K562 (cell line): ENCODE data around the gene MCTS1. TPM values are rescaled to one million over a fixed set of nuclear protein-coding genes. Genes with fewer than 3 reads are reported as not detected.

Source experiments
- CBFA2T2 ChIP-seq: fragments of 450-650 bp; conservative IDR thresholded peaks from 2 replicates; pipeline ENCODE4 v1.6.1; 2017; ENCODE audit warnings: mild to moderate bottlenecking
- CBX8 ChIP-seq: fragments of 200-600 bp; sonication (generic); IDR thresholded peaks from 2 replicates; pipeline ENCODE4 v1.6.1; 2012; ENCODE audit warnings: borderline replicate concordance, mixed run types, low read depth, mild to moderate bottlenecking, moderate library complexity, mixed read lengths, low read length, control low read depth, inconsistent platforms; ENCODE audit not compliant: poor library complexity, severe bottlenecking; ENCODE audit errors: extremely low read depth
- FOXK1 ChIP-seq: sonication (generic); formaldehyde crosslinking; IDR thresholded peaks from 2 replicates; pipeline ENCODE4 v1.8.0; 2022; ENCODE audit warnings: missing genetic modification reagents, mild to moderate bottlenecking, borderline replicate concordance
- HCFC1 ChIP-seq: IDR thresholded peaks from 2 replicates; pipeline ENCODE4 v1.6.1; 2012; ENCODE audit warnings: low read depth, low read length, improper control_type of control experiment
- KAT2B ChIP-seq: IDR thresholded peaks from one replicate; pipeline ENCODE4 v1.6.1; 2012; ENCODE audit warnings: low read depth, mild to moderate bottlenecking, control low read depth, inconsistent platforms, low read length, moderate library complexity
- ZNF282 ChIP-seq: sonication (generic); formaldehyde crosslinking; IDR thresholded peaks from 2 replicates; pipeline ENCODE4 v1.8.1; 2023; ENCODE audit warnings: missing genetic modification reagents
- polyA plus RNA-seq, 8 experiments: library from polyadenylated mRNA; depleted of rRNA in 4 of 8; stranded (reverse) in 5 of 8; unstranded in 3 of 8; fragments of >200 nt; fragmentation: Nextera tagmentation in 2 of 8; fragmentation: Illumina TruSeq in 1 of 8; extraction: Ambion mirVana in 2 of 8; extraction: Trizol in 1 of 8; gene quantifications; 2 replicates each; pipeline versions ENCODE4 v1.2.1 to v1.2.3, GENCODE V29; 2011 to 2014; ENCODE audit warnings: inconsistent platforms in 1 of 8, missing spikeins in 1 of 8
- total RNA-seq, 7 experiments: library from RNA; depleted of rRNA in 6 of 7; stranded (reverse); fragments of >200 nt in 6 of 7; fragmentation: Illumina TruSeq in 2 of 7; extraction: Trizol in 2 of 7; gene quantifications; 2 replicates each; pipeline versions ENCODE4 v1.2.1 to v1.2.3, GENCODE V29; 2011 to 2021; ENCODE audit warnings: low replicate concordance in 1 of 7
- TF ChIP-seq, protein P1 (sequence below): fragments of 250-450 bp; sonication (Bioruptor Pico); IDR thresholded peaks from 2 replicates; pipeline ENCODE4 v1.8.0; 2022; ENCODE audit warnings: moderate library complexity, mild to moderate bottlenecking, inconsistent platforms
- TF ChIP-seq, protein P2 (sequence below): sonication (generic); formaldehyde crosslinking; IDR thresholded peaks from 2 replicates; pipeline ENCODE4 v1.4.0; 2020; ENCODE audit warnings: mild to moderate bottlenecking, missing genetic modification reagents
- TF ChIP-seq, protein P3 (sequence below): fragments of 250-450 bp; sonication (Bioruptor Pico); IDR thresholded peaks from 2 replicates; pipeline ENCODE4 v1.4.0; 2020
- TF ChIP-seq, protein P4 (sequence below), 2 experiments: IDR thresholded peaks; 2 replicates each; pipeline ENCODE4 v1.6.1; 2011; ENCODE audit warnings: borderline replicate concordance in 1 of 2, control low read depth in 1 of 2, low read depth in 1 of 2, low read length in 1 of 2, mild to moderate bottlenecking in 1 of 2, mixed read lengths in 1 of 2, moderate library complexity in 1 of 2; ENCODE audit not compliant: insufficient read depth in 1 of 2, insufficient read length in 1 of 2, poor library complexity in 1 of 2, severe bottlenecking in 1 of 2; ENCODE audit errors: extremely low read depth in 1 of 2

The MCTS1 gene
- total and polyA plus RNA-seq, 9 of the 15 experiments (the other 6 are each of a cell fraction or from before 2014, with no cell fraction given), result 65.3 to 300 (median 152) TPM

DNA sequence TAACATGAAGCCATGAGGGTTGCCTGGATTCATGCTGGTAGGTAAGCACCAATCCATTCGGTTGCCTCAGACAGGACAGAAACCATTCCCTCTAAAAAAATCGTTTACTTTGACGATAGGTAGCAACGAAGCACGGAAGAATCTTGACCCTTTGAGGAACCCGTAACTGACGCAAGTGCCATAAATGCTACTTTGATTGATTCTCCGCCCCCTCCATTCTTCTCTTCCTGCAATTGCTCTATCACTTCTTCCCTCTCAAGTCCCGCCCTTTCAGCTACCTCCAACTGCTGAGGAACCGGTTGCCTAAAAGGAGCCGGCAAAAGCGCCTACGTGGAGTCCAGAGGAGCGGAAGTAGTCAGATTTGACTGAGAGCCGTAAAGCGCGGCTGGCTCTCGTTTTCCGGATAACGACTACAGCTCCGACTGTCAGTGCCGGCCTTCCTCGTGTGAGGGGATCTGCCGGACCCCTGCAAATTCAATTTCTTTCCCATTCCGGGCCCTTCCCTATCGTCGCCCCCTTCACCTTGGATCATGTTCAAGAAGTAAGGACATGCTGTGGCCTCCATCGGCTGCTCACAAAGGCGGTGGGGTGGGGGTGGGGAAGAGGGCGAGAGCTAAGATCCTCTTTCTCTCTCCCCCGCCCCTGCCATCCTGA is at the start of gene MCTS1 (continued):
- TF ChIP-seq, protein P1, sequence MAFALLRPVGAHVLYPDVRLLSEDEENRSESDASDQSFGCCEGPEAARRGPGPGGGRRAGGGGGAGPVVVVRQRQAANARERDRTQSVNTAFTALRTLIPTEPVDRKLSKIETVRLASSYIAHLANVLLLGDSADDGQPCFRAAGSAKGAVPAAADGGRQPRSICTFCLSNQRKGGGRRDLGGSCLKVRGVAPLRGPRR (CRISPR knock-in tag), result no peak
- TF ChIP-seq FOXK1 (no peak), HCFC1 (peak; percentile 51), CBX8 (no peak), KAT2B (no peak), CBFA2T2 (no peak), ZNF282 (CRISPR knock-in tag) (no peak)
- TF ChIP-seq, protein P2, sequence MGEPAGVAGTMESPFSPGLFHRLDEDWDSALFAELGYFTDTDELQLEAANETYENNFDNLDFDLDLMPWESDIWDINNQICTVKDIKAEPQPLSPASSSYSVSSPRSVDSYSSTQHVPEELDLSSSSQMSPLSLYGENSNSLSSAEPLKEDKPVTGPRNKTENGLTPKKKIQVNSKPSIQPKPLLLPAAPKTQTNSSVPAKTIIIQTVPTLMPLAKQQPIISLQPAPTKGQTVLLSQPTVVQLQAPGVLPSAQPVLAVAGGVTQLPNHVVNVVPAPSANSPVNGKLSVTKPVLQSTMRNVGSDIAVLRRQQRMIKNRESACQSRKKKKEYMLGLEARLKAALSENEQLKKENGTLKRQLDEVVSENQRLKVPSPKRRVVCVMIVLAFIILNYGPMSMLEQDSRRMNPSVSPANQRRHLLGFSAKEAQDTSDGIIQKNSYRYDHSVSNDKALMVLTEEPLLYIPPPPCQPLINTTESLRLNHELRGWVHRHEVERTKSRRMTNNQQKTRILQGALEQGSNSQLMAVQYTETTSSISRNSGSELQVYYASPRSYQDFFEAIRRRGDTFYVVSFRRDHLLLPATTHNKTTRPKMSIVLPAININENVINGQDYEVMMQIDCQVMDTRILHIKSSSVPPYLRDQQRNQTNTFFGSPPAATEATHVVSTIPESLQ, result 0 out of 2 replicates have a peak, but pooled peaks have one; percentile 36
- TF ChIP-seq, protein P3, sequence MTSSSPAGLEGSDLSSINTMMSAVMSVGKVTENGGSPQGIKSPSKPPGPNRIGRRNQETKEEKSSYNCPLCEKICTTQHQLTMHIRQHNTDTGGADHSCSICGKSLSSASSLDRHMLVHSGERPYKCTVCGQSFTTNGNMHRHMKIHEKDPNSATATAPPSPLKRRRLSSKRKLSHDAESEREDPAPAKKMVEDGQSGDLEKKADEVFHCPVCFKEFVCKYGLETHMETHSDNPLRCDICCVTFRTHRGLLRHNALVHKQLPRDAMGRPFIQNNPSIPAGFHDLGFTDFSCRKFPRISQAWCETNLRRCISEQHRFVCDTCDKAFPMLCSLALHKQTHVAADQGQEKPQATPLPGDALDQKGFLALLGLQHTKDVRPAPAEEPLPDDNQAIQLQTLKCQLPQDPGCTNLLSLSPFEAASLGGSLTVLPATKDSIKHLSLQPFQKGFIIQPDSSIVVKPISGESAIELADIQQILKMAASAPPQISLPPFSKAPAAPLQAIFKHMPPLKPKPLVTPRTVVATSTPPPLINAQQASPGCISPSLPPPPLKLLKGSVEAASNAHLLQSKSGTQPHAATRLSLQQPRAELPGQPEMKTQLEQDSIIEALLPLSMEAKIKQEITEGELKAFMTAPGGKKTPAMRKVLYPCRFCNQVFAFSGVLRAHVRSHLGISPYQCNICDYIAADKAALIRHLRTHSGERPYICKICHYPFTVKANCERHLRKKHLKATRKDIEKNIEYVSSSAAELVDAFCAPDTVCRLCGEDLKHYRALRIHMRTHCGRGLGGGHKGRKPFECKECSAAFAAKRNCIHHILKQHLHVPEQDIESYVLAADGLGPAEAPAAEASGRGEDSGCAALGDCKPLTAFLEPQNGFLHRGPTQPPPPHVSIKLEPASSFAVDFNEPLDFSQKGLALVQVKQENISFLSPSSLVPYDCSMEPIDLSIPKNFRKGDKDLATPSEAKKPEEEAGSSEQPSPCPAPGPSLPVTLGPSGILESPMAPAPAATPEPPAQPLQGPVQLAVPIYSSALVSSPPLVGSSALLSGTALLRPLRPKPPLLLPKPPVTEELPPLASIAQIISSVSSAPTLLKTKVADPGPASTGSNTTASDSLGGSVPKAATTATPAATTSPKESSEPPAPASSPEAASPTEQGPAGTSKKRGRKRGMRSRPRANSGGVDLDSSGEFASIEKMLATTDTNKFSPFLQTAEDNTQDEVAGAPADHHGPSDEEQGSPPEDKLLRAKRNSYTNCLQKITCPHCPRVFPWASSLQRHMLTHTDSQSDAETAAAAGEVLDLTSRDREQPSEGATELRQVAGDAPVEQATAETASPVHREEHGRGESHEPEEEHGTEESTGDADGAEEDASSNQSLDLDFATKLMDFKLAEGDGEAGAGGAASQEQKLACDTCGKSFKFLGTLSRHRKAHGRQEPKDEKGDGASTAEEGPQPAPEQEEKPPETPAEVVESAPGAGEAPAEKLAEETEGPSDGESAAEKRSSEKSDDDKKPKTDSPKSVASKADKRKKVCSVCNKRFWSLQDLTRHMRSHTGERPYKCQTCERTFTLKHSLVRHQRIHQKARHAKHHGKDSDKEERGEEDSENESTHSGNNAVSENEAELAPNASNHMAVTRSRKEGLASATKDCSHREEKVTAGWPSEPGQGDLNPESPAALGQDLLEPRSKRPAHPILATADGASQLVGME (CRISPR knock-in tag), result no peak
- TF ChIP-seq, protein P4, sequence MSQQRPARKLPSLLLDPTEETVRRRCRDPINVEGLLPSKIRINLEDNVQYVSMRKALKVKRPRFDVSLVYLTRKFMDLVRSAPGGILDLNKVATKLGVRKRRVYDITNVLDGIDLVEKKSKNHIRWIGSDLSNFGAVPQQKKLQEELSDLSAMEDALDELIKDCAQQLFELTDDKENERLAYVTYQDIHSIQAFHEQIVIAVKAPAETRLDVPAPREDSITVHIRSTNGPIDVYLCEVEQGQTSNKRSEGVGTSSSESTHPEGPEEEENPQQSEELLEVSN (IDR thresholded peaks at IDR 0.05; ENCODE audit: borderline replicate concordance in 1 of 2, extremely low read depth in 1 of 2, insufficient read depth in 1 of 2, insufficient read length in 1 of 2, low read depth in 1 of 2, low read length in 1 of 2, poor library complexity in 1 of 2, severe bottlenecking in 1 of 2), result no peak
